Trophoblast cell (in vitro differentiated cells and primary cell): Measurements from ENCODE around the gene EPHA1.

Source experiments
- DNase-seq, 2 donors: peaks; one replicate each; pipeline ENCODE4 v3.0.0-alpha.2; 2016
- H2AFZ ChIP-seq: 2 replicates; pipeline ENCODE4 v1.6.1; 2013; ENCODE audit warnings: low read length, moderate library complexity, mild to moderate bottlenecking; ENCODE audit not compliant: insufficient read depth, poor library complexity
- H2AK5ac ChIP-seq: 2 replicates; pipeline ENCODE4 v1.6.1; 2013; ENCODE audit warnings: mild to moderate bottlenecking, low read length
- H2BK120ac ChIP-seq: 2 replicates; pipeline ENCODE4 v1.6.1; 2013; ENCODE audit warnings: low read length, mild to moderate bottlenecking, moderate library complexity; ENCODE audit not compliant: insufficient read depth, poor library complexity
- H2BK12ac ChIP-seq: 2 replicates; pipeline ENCODE4 v1.6.1; 2013; ENCODE audit warnings: mild to moderate bottlenecking, low read length, moderate library complexity
- H2BK5ac ChIP-seq: 2 replicates; pipeline ENCODE4 v1.6.1; 2013; ENCODE audit warnings: low read length, low read depth, moderate library complexity, mild to moderate bottlenecking; ENCODE audit not compliant: poor library complexity
- H3K14ac ChIP-seq: 2 replicates; pipeline ENCODE4 v1.6.1; 2013; ENCODE audit warnings: mild to moderate bottlenecking, low read length
- H3K18ac ChIP-seq: 2 replicates; pipeline ENCODE4 v1.6.1; 2013; ENCODE audit warnings: mild to moderate bottlenecking, low read length
- H3K23ac ChIP-seq: 2 replicates; pipeline ENCODE4 v1.6.1; 2013; ENCODE audit warnings: low read length
- H3K27ac ChIP-seq: 2 replicates; pipeline ENCODE4 v1.5.1; 2013; ENCODE audit warnings: low read depth, mild to moderate bottlenecking, inconsistent platforms, low read length, moderate library complexity
- H3K27me3 ChIP-seq: 2 replicates; pipeline ENCODE4 v1.6.1; 2013; ENCODE audit warnings: inconsistent platforms, mild to moderate bottlenecking, low read length, moderate library complexity; ENCODE audit not compliant: insufficient read depth
- H3K36me3 ChIP-seq, 2 experiments: 1 replicate in 1 of 2; 2 replicates in 1 of 2; pipeline ENCODE4 v1.6.1; 2013; ENCODE audit warnings: low read length in 2 of 2, mild to moderate bottlenecking in 2 of 2, moderate library complexity in 1 of 2; ENCODE audit not compliant: insufficient read depth in 2 of 2, control insufficient read depth in 1 of 2
- H3K4ac ChIP-seq: 2 replicates; pipeline ENCODE4 v1.6.1; 2013; ENCODE audit warnings: low read depth, mild to moderate bottlenecking, low read length, moderate library complexity
- H3K4me1 ChIP-seq, 2 experiments: 1 replicate in 1 of 2; 2 replicates in 1 of 2; pipeline ENCODE4 v1.6.1; 2013; ENCODE audit warnings: low read length in 2 of 2, mild to moderate bottlenecking in 2 of 2, moderate library complexity in 1 of 2; ENCODE audit not compliant: insufficient read depth in 2 of 2, control insufficient read depth in 1 of 2
- H3K4me2 ChIP-seq: 2 replicates; pipeline ENCODE4 v1.6.1; 2013; ENCODE audit warnings: inconsistent platforms, mild to moderate bottlenecking, low read length, moderate library complexity
- H3K4me3 ChIP-seq: 2 replicates; pipeline ENCODE4 v1.5.1; 2013; ENCODE audit warnings: mild to moderate bottlenecking, low read depth, low read length, inconsistent platforms
- H3K79me1 ChIP-seq: one replicate; pipeline ENCODE4 v1.6.1; 2013; ENCODE audit warnings: low read length
- H3K79me2 ChIP-seq: 2 replicates; pipeline ENCODE4 v1.6.1; 2013; ENCODE audit warnings: low read length, mild to moderate bottlenecking; ENCODE audit not compliant: control insufficient read depth, insufficient read depth, poor library complexity
- H3K9ac ChIP-seq: 2 replicates; pipeline ENCODE4 v1.6.1; 2013; ENCODE audit warnings: mild to moderate bottlenecking, low read length
- H3K9me3 ChIP-seq: 2 replicates; pipeline ENCODE4 v1.6.1; 2013; ENCODE audit warnings: low read depth, mild to moderate bottlenecking, control low read depth, inconsistent platforms, low read length; ENCODE audit not compliant: insufficient read depth
- H4K12ac ChIP-seq: 2 replicates; pipeline ENCODE4 v1.6.1; 2013; ENCODE audit warnings: low read depth, mild to moderate bottlenecking, low read length, moderate library complexity
- H4K8ac ChIP-seq: 2 replicates; pipeline ENCODE4 v1.6.1; 2013; ENCODE audit warnings: low read depth, mild to moderate bottlenecking, low read length, moderate library complexity
- H4K91ac ChIP-seq: one replicate; pipeline ENCODE4 v1.6.1; 2013; ENCODE audit warnings: low read depth, mild to moderate bottlenecking, low read length, moderate library complexity
- WGBS: extraction: QIAGEN DNeasy Blood & Tissue Kit; methylation state at CpG from one replicate; pipeline ENCODE4 v1.1.7; 2013; ENCODE audit warnings: missing lambda C conversion rate; ENCODE audit not compliant: insufficient read length, insufficient coverage; ENCODE audit errors: extremely low coverage; 5-methylcytosine and 5-hydroxymethylcytosine counted together

Gene EPHA1

GRCh38 chr7:143380646-143381426, 27.8 kb downstream of the EPHA1 start, which contains the start of gene ZYX:
Gene ZYX (plus strand): TSS chr7:143381345. CDS start chr7:143381572, 227 bp downstream.
- H4K12ac ChIP-seq = peak within 1 kb of the TSS; percentile 95
- H3K9ac ChIP-seq = peak within 1 kb of the TSS; percentile 100
- H3K27me3 ChIP-seq = no peaks in the 10 kb centered on the region
- peak within 1 kb of the TSS; percentile 99 for H2BK120ac ChIP-seq
- H3K14ac ChIP-seq = peak within 1 kb of the TSS; percentile 99
- peak within 1 kb of the TSS; percentile 99 for H3K18ac ChIP-seq
- peak within 1 kb of the TSS; percentile 89 for H3K4me3 ChIP-seq
- peaks cover 3% of the 10 kb centered on the region for H3K9me3 ChIP-seq
- H3K4ac ChIP-seq = peak within 1 kb of the TSS; percentile 98
- peaks cover 24 to 30% of the 10 kb centered on the region in 2 experiments for H3K36me3 ChIP-seq
- H3K27ac ChIP-seq = peak within 1 kb of the TSS; percentile 99
- peak within 1 kb of the TSS; percentile 94 for H2AK5ac ChIP-seq
- no peak within 1 kb of the TSS for H3K23ac ChIP-seq
- DNase-seq = peak; percentile 95
- no CpG with 5 or more reads among the region's 72 CpGs for WGBS
- H3K4me1 ChIP-seq = peaks cover 29 to 37% of the 10 kb centered on the region in 2 experiments
- H4K91ac ChIP-seq = peak within 1 kb of the TSS; percentile 100
- H3K79me2 ChIP-seq = peaks cover 42% of the 10 kb centered on the region
- H4K8ac ChIP-seq = peak within 1 kb of the TSS; percentile 99
- peak within 1 kb of the TSS; percentile 55 for H2BK12ac ChIP-seq
- peak within 1 kb of the TSS; percentile 100 for H2BK5ac ChIP-seq
- H2AFZ ChIP-seq = peak within 1 kb of the TSS; percentile 66
- H3K79me1 ChIP-seq = peaks cover 31% of the 10 kb centered on the region
- peak within 1 kb of the TSS; percentile 87 for H3K4me2 ChIP-seq

- Histone ChIP-seq H3K4me1 (peaks cover 29 to 35% of the 10 kb centered on the region in 2 experiments), H3K4me2 (peak overlapping the region; percentile 87), H2AK5ac (peak overlapping the region; percentile 94), H2AFZ (peak overlapping the region; percentile 66), H4K91ac (peak overlapping the region; percentile 100), H3K9me3 (peaks cover 3% of the 10 kb centered on the region), H2BK12ac (peak overlapping the region; percentile 55), H3K14ac (peak overlapping the region; percentile 99), H3K18ac (peak overlapping the region; percentile 99), H2BK5ac (peak overlapping the region; percentile 100), H2BK120ac (peak overlapping the region; percentile 99), H3K4me3 (peak overlapping the region; percentile 89), H4K8ac (peak overlapping the region; percentile 99), H3K36me3 (peaks cover 24 to 27% of the 10 kb centered on the region in 2 experiments), H3K79me1 (peaks cover 31% of the 10 kb centered on the region), H4K12ac (peak overlapping the region; percentile 95), H3K79me2 (peaks cover 42% of the 10 kb centered on the region), H3K27me3 (no peaks in the 10 kb centered on the region), H3K9ac (peak overlapping the region; percentile 100), H3K4ac (peak overlapping the region; percentile 93), H3K27ac (peak overlapping the region; percentile 99), H3K23ac (no peak overlapping the region)
- DNase-seq = peak; percentile 93 to 96
- WGBS = no CpG with 5 or more reads among the region's 35 CpGs
Observed at GRCh38 chr7:143380260-143380645, 28.4 kb downstream of the EPHA1 start.

DNA sequence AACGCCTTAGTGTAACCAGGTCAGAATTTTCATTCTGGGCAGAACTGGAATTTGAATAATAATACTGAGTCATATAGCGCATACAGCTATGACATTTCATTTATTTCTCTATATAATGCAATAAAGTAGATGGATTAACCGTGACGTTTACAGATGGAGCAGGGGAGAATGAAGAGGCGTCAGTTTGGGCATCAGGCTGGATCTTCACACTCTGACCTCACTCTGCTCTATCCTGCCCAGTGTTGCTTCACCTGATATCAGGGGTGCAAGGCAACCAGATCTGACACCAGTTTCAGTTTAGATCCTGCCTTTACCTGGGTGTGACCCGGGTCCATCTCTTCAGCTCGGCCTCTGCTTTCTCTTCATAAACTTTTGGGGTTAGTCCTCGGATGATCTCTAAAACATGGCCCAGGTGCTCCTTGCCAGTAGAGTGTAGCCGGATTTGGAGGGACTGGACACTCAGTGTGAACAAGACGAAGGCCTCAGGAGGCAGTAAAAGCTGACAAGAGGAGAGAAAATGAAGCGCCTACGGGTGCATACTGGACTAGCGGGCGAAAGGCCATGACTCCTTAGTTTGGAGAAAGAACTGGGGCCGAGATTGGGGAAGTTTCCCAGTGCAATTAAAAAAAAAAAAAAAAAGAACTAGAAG, 28.9 kb downstream of the EPHA1 start:
- Histone ChIP-seq H2BK12ac (peak overlapping the region; percentile 67), H3K14ac (peak overlapping the region; percentile 65), H3K36me3 (peaks cover 21 to 22% of the 10 kb centered on the region in 2 experiments), H4K8ac (peak overlapping the region; percentile 67), H2BK5ac (peak overlapping the region; percentile 73), H3K18ac (peak overlapping the region; percentile 77), H3K79me1 (peaks cover 31% of the 10 kb centered on the region), H2AFZ (no peak overlapping the region), H3K4ac (peak overlapping the region; percentile 63), H3K9ac (peak overlapping the region; percentile 61), H3K27ac (peak overlapping the region; percentile 79), H2BK120ac (peak overlapping the region; percentile 87), H4K91ac (peak overlapping the region; percentile 82), H3K9me3 (peaks cover 3% of the 10 kb centered on the region), H3K79me2 (peaks cover 38% of the 10 kb centered on the region), H3K4me3 (peak overlapping the region; percentile 14), H2AK5ac (peak overlapping the region; percentile 59), H4K12ac (peak overlapping the region; percentile 55), H3K23ac (no peak overlapping the region), H3K4me1 (peaks cover 26 to 29% of the 10 kb centered on the region in 2 experiments), H3K27me3 (no peaks in the 10 kb centered on the region), H3K4me2 (peak overlapping the region; percentile 87)
- no CpG with 5 or more reads among the region's 15 CpGs for WGBS
- DNase-seq = no peak

DNA sequence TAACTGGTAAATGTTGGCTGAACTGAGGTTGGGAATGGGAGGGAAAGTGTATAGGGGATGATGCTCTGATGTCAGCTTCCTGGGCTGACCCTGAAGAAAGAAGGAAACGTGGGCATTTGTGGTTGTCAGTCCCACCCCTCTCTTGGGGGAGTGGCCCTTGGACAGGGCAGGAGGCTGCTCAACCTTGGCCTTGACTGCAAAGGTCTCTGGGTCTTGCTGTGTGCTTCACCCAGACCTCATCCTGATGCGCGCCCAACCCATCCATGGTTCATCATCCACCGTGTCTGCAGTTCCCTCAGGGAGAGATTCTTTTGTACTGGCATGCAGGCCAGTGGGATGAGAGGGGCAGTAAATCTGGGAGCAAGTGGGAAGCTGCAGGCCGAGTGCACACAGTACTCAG, 32.3 kb downstream of the EPHA1 start:
- Histone ChIP-seq H3K23ac (no peak overlapping the region), H3K4me2 (no peak overlapping the region), H3K27ac (no peak overlapping the region), H3K14ac (no peak overlapping the region), H3K36me3 (no peaks in the 10 kb centered on the region), H3K4ac (no peak overlapping the region), H2BK5ac (no peak overlapping the region), H3K4me3 (no peak overlapping the region), H2BK12ac (no peak overlapping the region), H4K91ac (no peak overlapping the region), H4K12ac (no peak overlapping the region), H3K18ac (no peak overlapping the region), H3K9me3 (peaks cover 3% of the 10 kb centered on the region), H3K79me1 (peaks cover 11% of the 10 kb centered on the region), H3K79me2 (peaks cover 9% of the 10 kb centered on the region), H4K8ac (no peak overlapping the region), H2AK5ac (no peak overlapping the region), H3K9ac (no peak overlapping the region), H3K27me3 (no peaks in the 10 kb centered on the region), H2AFZ (no peak overlapping the region), H2BK120ac (no peak overlapping the region), H3K4me1 (peaks cover 4 to 8% of the 10 kb centered on the region in 2 experiments)
- DNase-seq = no peak
- WGBS = no CpG with 5 or more reads among the region's 5 CpGs
